Endothelial cell of umbilical vein (primary cell): ENCODE results near the gene SCAF11. TPM values are rescaled to one million over a fixed set of nuclear protein-coding genes. Genes with fewer than 3 reads are reported as not detected.

Source experiments
- BruUV-seq: library from RNA; stranded (reverse); fragments of 400-500 nt; replicated peaks from 2 replicates; lab custom pipeline; 2021; lab: Mats Ljungman, UMichigan
- CTCF ChIA-PET: fragments of 300-600, 350-600 bp; sonication (Branson Sonifier 250); formaldehyde crosslinking; loops from one replicate; lab custom pipeline; 2021; ENCODE audit warnings: antibody characterized with exemption, inconsistent platforms; lab: Charles Lee
- POLR2A ChIA-PET: fragments of 300-600, 350-600 bp; sonication (Branson Sonifier 250); formaldehyde crosslinking; loops from one replicate; lab custom pipeline; 2021; ENCODE audit warnings: antibody characterized with exemption, inconsistent platforms; lab: Charles Lee
- DNase-seq: peaks from one replicate; pipeline ENCODE4 v3.0.0-alpha.2; 2011; ENCODE audit warnings: low read depth, low spot score
- FAIRE-seq: peaks from 2 replicates; lab custom pipeline; 2011; peaks lifted over from hg19 to GRCh38; lab: Jason Lieb, UNC
- H2AFZ ChIP-seq: 2 replicates; pipeline ENCODE4 v1.6.0; 2012; ENCODE audit warnings: low read depth, low read length, control low read depth, inconsistent platforms
- H3K27ac ChIP-seq: 2 replicates; pipeline ENCODE4 v1.5.1; 2011; ENCODE audit warnings: low read depth, mild to moderate bottlenecking, control low read depth, low read length, moderate library complexity; ENCODE audit not compliant: insufficient read depth
- H3K27me3 ChIP-seq, 2 experiments: 2 replicates each; pipeline versions ENCODE4 v1.6.0 to v1.6.1; 2011; ENCODE audit warnings: low read length in 2 of 2, mixed read lengths in 1 of 2; ENCODE audit not compliant: control insufficient read depth in 2 of 2, insufficient read depth in 2 of 2
- H3K36me3 ChIP-seq, 2 experiments: 2 replicates in 1 of 2; 3 replicates in 1 of 2; pipeline ENCODE4 v1.5.1; 2011; ENCODE audit warnings: low read length in 2 of 2, mild to moderate bottlenecking in 1 of 2, moderate library complexity in 1 of 2; ENCODE audit not compliant: control insufficient read depth in 2 of 2, insufficient read depth in 2 of 2; ENCODE audit errors: extremely low read depth in 1 of 2
- H3K4me1 ChIP-seq: 3 replicates; pipeline ENCODE4 v1.5.1; 2011; ENCODE audit warnings: mild to moderate bottlenecking, low read length; ENCODE audit not compliant: control insufficient read depth, insufficient read depth; ENCODE audit errors: extremely low read depth
- H3K4me2 ChIP-seq: 2 replicates; pipeline ENCODE4 v1.6.1; 2011; ENCODE audit warnings: low read length, control low read depth, mixed read lengths; ENCODE audit not compliant: insufficient read depth
- H3K4me3 ChIP-seq, 3 experiments: fragments of 200-600 bp in 1 of 3; sonication (generic), shearing (Covaris generic) in 1 of 3; replicated peaks in 1 of 3; 2 replicates each; pipeline ENCODE4 v1.5.1; 2011 to 2016; ENCODE audit warnings: control low read depth in 3 of 3, low read length in 3 of 3, mild to moderate bottlenecking in 2 of 3, inconsistent platforms in 1 of 3, low read depth in 1 of 3, moderate library complexity in 1 of 3; ENCODE audit not compliant: insufficient read depth in 1 of 3
- H3K79me2 ChIP-seq: 2 replicates; pipeline ENCODE4 v1.6.0; 2012; ENCODE audit warnings: low read length, inconsistent platforms; ENCODE audit not compliant: control insufficient read depth, insufficient read depth
- H3K9ac ChIP-seq: replicated peaks from 2 replicates; pipeline ENCODE3; 2011; ENCODE audit warnings: low read length, control low read depth; ENCODE audit not compliant: insufficient read depth; ENCODE audit errors: extremely low read depth
- H3K9me1 ChIP-seq: replicated peaks from 3 replicates; pipeline ENCODE4 v1.6.0; 2011; ENCODE audit warnings: mild to moderate bottlenecking, low read length; ENCODE audit not compliant: control insufficient read depth, insufficient read depth; ENCODE audit errors: extremely low read depth
- H3K9me3 ChIP-seq: replicated peaks from 2 replicates; pipeline ENCODE4 v1.5.1; 2012; ENCODE audit warnings: low read length, inconsistent platforms; ENCODE audit not compliant: control insufficient read depth, insufficient read depth
- H4K20me1 ChIP-seq: replicated peaks from 2 replicates; pipeline ENCODE3; 2011; ENCODE audit warnings: mild to moderate bottlenecking, low read length; ENCODE audit not compliant: control insufficient read depth, insufficient read depth; ENCODE audit errors: extremely low read depth
- CTCF ChIP-seq, 2 donors: IDR thresholded peaks; 1 replicate in 1 of 2; 2 replicates in 1 of 2; pipeline ENCODE4 v1.5.1; 2011; ENCODE audit warnings: low read length in 2 of 2, mild to moderate bottlenecking in 2 of 2, moderate library complexity in 2 of 2, control low read depth in 1 of 2, inconsistent platforms in 1 of 2, low read depth in 1 of 2; ENCODE audit not compliant: insufficient read depth in 1 of 2; ENCODE audit errors: extremely low read depth in 1 of 2
- EZH2 ChIP-seq: IDR thresholded peaks from 2 replicates; pipeline ENCODE4 v1.6.1; 2012; ENCODE audit warnings: borderline replicate concordance, low read depth, mild to moderate bottlenecking, moderate library complexity, low read length, inconsistent platforms; ENCODE audit not compliant: severe bottlenecking
- FOS ChIP-seq: IDR thresholded peaks from 2 replicates; pipeline ENCODE4 v1.6.1; 2011; ENCODE audit warnings: mild to moderate bottlenecking, low read length, moderate library complexity, borderline replicate concordance; ENCODE audit not compliant: insufficient read depth
- GATA2 ChIP-seq: IDR thresholded peaks from 2 replicates; pipeline ENCODE4 v1.7.0; 2011; ENCODE audit warnings: low read depth, mild to moderate bottlenecking, moderate library complexity, mixed read lengths, low read length; ENCODE audit not compliant: insufficient read length, insufficient read depth
- JUN ChIP-seq: IDR thresholded peaks from 2 replicates; pipeline ENCODE4 v1.6.1; 2011; ENCODE audit warnings: borderline replicate concordance, low read depth; ENCODE audit not compliant: insufficient read length, insufficient read depth
- MAX ChIP-seq: IDR thresholded peaks from 2 replicates; pipeline ENCODE4 v1.6.1; 2011; ENCODE audit not compliant: insufficient read depth, insufficient read length
- MYC ChIP-seq: IDR thresholded peaks from one replicate; pipeline ENCODE4 v1.6.1; 2011; ENCODE audit warnings: mild to moderate bottlenecking, low read depth, low read length
- POLR2A ChIP-seq: IDR thresholded peaks from 2 replicates; pipeline ENCODE4 v1.6.1; 2012; ENCODE audit warnings: low read depth, mild to moderate bottlenecking, control low read depth, low read length
- POLR2AphosphoS5 ChIP-seq: IDR thresholded peaks from 2 replicates; pipeline ENCODE4 v1.6.1; 2012; ENCODE audit warnings: low read depth, mild to moderate bottlenecking, control low read depth, low read length, moderate library complexity; ENCODE audit not compliant: insufficient read depth
- dilution Hi-C: fragments of 300-500 bp; cut with MboI; formaldehyde crosslinking; loops from one replicate; pipeline ENCODE4 v1.15.0; 2019; ENCODE audit warnings: low sequenced_read_pairs; ENCODE audit not compliant: extremely low pct_ligation_motif_present
- intact Hi-C: fragments of 100-400 bp; cut with micrococcal nuclease; formaldehyde crosslinking; loops from one replicate; pipeline ENCODE4 v1.10.0; 2022
- polyA plus RNA-seq, 4 experiments: library from polyadenylated mRNA; depleted of rRNA in 3 of 4; stranded (reverse) in 3 of 4; unstranded in 1 of 4; fragments of >200 nt; gene quantifications; 2 replicates each; pipeline versions ENCODE4 v1.2.1 to v1.2.3, GENCODE V29; 2011 to 2012; ENCODE audit warnings: missing spikeins in 1 of 4
- total RNA-seq: library from RNA; stranded (reverse); gene quantifications from 2 replicates; pipeline ENCODE4 v1.2.3, GENCODE V29; 2021

The SCAF11 gene
- total and polyA plus RNA-seq, 2 donors (not counting 3 experiments of a cell fraction or from before 2014, with no cell fraction given): 20.9 to 109 TPM

GRCh38 chr12:45970391-45970790 is 20.0 kb downstream of the SCAF11 start:
- dilution Hi-C loops: no loop called here
- no peaks in the 10 kb centered on the region for H3K27me3 ChIP-seq
- H3K4me2 ChIP-seq: no peak overlapping the region
- H3K36me3 ChIP-seq: no peaks in the 10 kb centered on the region
- H2AFZ ChIP-seq: no peak overlapping the region
- H3K4me3 ChIP-seq: no peak overlapping the region
- peaks cover 11% of the 10 kb centered on the region for H3K4me1 ChIP-seq
- H3K27ac ChIP-seq: no peak overlapping the region
- FAIRE-seq: no peak
- H3K9me3 ChIP-seq: no peaks in the 10 kb centered on the region
- ChIA-PET POLR2A (no interaction called here), CTCF (interaction anchor here (0.6 to 1.0 kb wide), 2 partner anchors 19 to 194 kb away, joined by 3 read pairs; no protein-coding TSS in a partner anchor)
- peaks cover 83% of the 10 kb centered on the region for H3K79me2 ChIP-seq
- intact Hi-C loops: no loop called here
- no peak for DNase-seq
- H3K9ac ChIP-seq: no peak overlapping the region
- BruUV-seq: no TSS peak
- no peaks in the 10 kb centered on the region for H3K9me1 ChIP-seq
- TF ChIP-seq JUN (no peak), POLR2A (no peak), POLR2AphosphoS5 (no peak), CTCF (IDR thresholded peaks at IDR 0.05; ENCODE audit: extremely low read depth in 1 of 2, insufficient read depth in 1 of 2, low read depth in 1 of 2, low read length in 2 of 2) (no peak), MYC (no peak), MAX (no peak)
- H4K20me1 ChIP-seq: peaks cover 4% of the 10 kb centered on the region

- BruUV-seq: no TSS peak
- no peak overlapping the region for H3K4me2 ChIP-seq
- H3K27me3 ChIP-seq: no peaks in the 10 kb centered on the region
- H3K36me3 ChIP-seq: no peaks in the 10 kb centered on the region
- peaks cover 4% of the 10 kb centered on the region for H4K20me1 ChIP-seq
- FAIRE-seq (no peak), DNase-seq (no peak)
- TF ChIP-seq JUN (no peak), GATA2 (no peak), POLR2AphosphoS5 (no peak), MYC (no peak), POLR2A (no peak), CTCF (IDR thresholded peaks at IDR 0.05; ENCODE audit: extremely low read depth in 1 of 2, insufficient read depth in 1 of 2, low read depth in 1 of 2, low read length in 2 of 2) (no peak), FOS (no peak), MAX (no peak), EZH2 (no peak)
- POLR2A ChIA-PET: no interaction called here
- no peak overlapping the region for H3K27ac ChIP-seq
- intact Hi-C loops (no loop called here), dilution Hi-C loops (no loop called here)
- CTCF ChIA-PET: no interaction called here
- no peak overlapping the region for H3K9ac ChIP-seq
- H3K4me3 ChIP-seq: no peak overlapping the region
- H3K9me1 ChIP-seq: no peaks in the 10 kb centered on the region
- no peak overlapping the region for H2AFZ ChIP-seq
- H3K79me2 ChIP-seq: peaks cover 81% of the 10 kb centered on the region
- peaks cover 11% of the 10 kb centered on the region for H3K4me1 ChIP-seq
- H3K9me3 ChIP-seq: no peaks in the 10 kb centered on the region
Measured at GRCh38 chr12:45969084-45969483, 21.3 kb downstream of the SCAF11 start.
